Coronary artery (tissue), 2 donors: ENCODE measurements around the gene PNPLA7.
"Not testable (repeated sequence)": the region's sequence is repeated elsewhere in the genome, so short reads cannot be mapped to it uniquely, and the experiment has no call there.

Experiments
- DNase-seq: peaks from one replicate; pipeline ENCODE4 v3.0.0-alpha.2; 2017; ENCODE audit warnings: low spot score
- H3K27ac ChIP-seq, 2 donors: fragments of 200-600 bp; sonication (generic); one replicate each; pipeline ENCODE4 v1.5.1; 2016 to 2019
- H3K4me3 ChIP-seq: fragments of 200-600 bp; sonication (generic); 2 replicates; pipeline ENCODE4 v1.5.1; 2016; ENCODE audit warnings: mild to moderate bottlenecking, moderate library complexity
- CTCF ChIP-seq: fragments of 200-600 bp; sonication (generic); IDR thresholded peaks from one replicate; pipeline ENCODE4 v1.5.1; 2019; ENCODE audit warnings: antibody characterized with exemption

The PNPLA7 gene

GRCh38 chr9:137467161-137467581 lies 83.0 kb downstream of the PNPLA7 start:
- TF ChIP-seq CTCF: no peak
- Histone ChIP-seq H3K4me3 (no peak overlapping the region), H3K27ac (no peak overlapping the region)
- peak; percentile 52 for DNase-seq

GRCh38 chr9:137466389-137467085 lies 83.7 kb downstream of the PNPLA7 start:
- peak; percentile 38 for DNase-seq
- H3K27ac ChIP-seq: not testable (repeated sequence)

GRCh38 chr9:137465720-137466388 lies 84.3 kb downstream of the PNPLA7 start:
- Histone ChIP-seq H3K27ac (no peak overlapping the region), H3K4me3 (no peak overlapping the region)
- peak; percentile 49 for DNase-seq
- no peak for TF ChIP-seq CTCF

More at GRCh38 chr9:137466389-137467085, 83.7 kb downstream of the PNPLA7 start:
- not testable (repeated sequence) for H3K4me3 ChIP-seq

- no peak for TF ChIP-seq CTCF
- no peak overlapping the region for H3K27ac ChIP-seq
Measured at GRCh38 chr9:137465000-137465719, 85.0 kb downstream of the PNPLA7 start.

GRCh38 chr9:137464291-137464999 lies 85.8 kb downstream of the PNPLA7 start:
- Histone ChIP-seq H3K4me3 (no peak overlapping the region), H3K27ac (no peak overlapping the region)
- peak; percentile 65 for DNase-seq
- no peak for TF ChIP-seq CTCF

More at GRCh38 chr9:137465000-137465719, 85.0 kb downstream of the PNPLA7 start:
- peak; percentile 60 for DNase-seq
- no peak overlapping the region for H3K4me3 ChIP-seq

- no peak overlapping the region for H3K27ac ChIP-seq
- H3K4me3 ChIP-seq: no peak overlapping the region
- no peak for TF ChIP-seq CTCF
- DNase-seq: no peak
Measured at GRCh38 chr9:137463931-137464290, 86.3 kb downstream of the PNPLA7 start.
